Chondrocyte (in vitro differentiated cells): ENCODE results near the gene PMFBP1. TPM values are rescaled to one million over a fixed set of nuclear protein-coding genes. Genes with fewer than 3 reads are reported as not detected.

Source experiments
- DNase-seq: peaks from one replicate; pipeline ENCODE4 v3.0.0; 2021; ENCODE audit warnings: mixed read lengths, low spot score
- H3K27ac Mint-ChIP-seq: one replicate; pipeline ENCODE4 v1.8.0; 2021; ENCODE audit warnings: mild to moderate bottlenecking, moderate library complexity, mixed read lengths; ENCODE audit not compliant: unreplicated experiment
- H3K27me3 Mint-ChIP-seq: 2 replicates; pipeline ENCODE4 v1.8.0; 2021; ENCODE audit warnings: low read depth, mixed read lengths
- H3K36me3 Mint-ChIP-seq: 2 replicates; pipeline ENCODE4 v1.8.0; 2021; ENCODE audit warnings: low read depth, mixed read lengths
- H3K4me1 Mint-ChIP-seq: 2 replicates; pipeline ENCODE4 v1.8.0; 2021; ENCODE audit warnings: low read depth, mild to moderate bottlenecking, mixed read lengths
- H3K4me3 Mint-ChIP-seq: one replicate; pipeline ENCODE4 v1.8.0; 2021; ENCODE audit warnings: mild to moderate bottlenecking, moderate library complexity, mixed read lengths; ENCODE audit not compliant: unreplicated experiment
- H3K9me3 Mint-ChIP-seq: 2 replicates; pipeline ENCODE4 v1.8.0; 2021; ENCODE audit warnings: low read depth, mixed read lengths
- total RNA-seq: library from RNA; stranded (reverse); gene quantifications from 3 replicates; pipeline ENCODE4 v1.2.1, GENCODE V29; 2021
- TF ChIP-seq, protein P1 (sequence below): fragments of 200-600 bp; sonication (generic); IDR thresholded peaks from 2 replicates; pipeline ENCODE4 v1.5.0; 2021; ENCODE audit warnings: antibody characterized with exemption, mild to moderate bottlenecking, moderate library complexity

Gene PMFBP1
- total RNA-seq, 1 donor from 2014 or later = 0.30 TPM

DNA sequence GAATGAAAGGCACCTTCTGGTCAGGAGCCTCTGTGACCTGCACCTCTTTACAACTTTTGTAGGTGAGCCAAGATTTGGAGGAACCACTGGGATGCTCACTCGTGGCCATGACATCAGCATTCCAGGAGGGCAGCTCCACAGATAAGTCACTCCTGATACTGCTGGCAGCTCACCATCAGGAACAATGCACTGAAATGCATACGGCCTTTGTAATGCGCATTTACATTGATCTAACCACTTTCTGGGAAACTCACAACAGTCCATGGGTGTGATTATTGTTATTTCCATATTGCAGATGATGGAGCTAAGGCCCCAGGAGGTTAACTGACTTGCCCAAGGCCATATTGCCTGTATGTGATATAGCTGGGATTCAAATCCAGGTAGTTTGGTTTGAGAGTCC, 34.3 kb upstream of the PMFBP1 start:
- H3K27ac Mint-ChIP-seq = no peak overlapping the region
- peaks cover 11% of the 10 kb centered on the region for H3K4me1 Mint-ChIP-seq
- no peaks in the 10 kb centered on the region for H3K9me3 Mint-ChIP-seq
- no peaks in the 10 kb centered on the region for H3K36me3 Mint-ChIP-seq
- no peak overlapping the region for H3K4me3 Mint-ChIP-seq
- TF ChIP-seq, protein P1, sequence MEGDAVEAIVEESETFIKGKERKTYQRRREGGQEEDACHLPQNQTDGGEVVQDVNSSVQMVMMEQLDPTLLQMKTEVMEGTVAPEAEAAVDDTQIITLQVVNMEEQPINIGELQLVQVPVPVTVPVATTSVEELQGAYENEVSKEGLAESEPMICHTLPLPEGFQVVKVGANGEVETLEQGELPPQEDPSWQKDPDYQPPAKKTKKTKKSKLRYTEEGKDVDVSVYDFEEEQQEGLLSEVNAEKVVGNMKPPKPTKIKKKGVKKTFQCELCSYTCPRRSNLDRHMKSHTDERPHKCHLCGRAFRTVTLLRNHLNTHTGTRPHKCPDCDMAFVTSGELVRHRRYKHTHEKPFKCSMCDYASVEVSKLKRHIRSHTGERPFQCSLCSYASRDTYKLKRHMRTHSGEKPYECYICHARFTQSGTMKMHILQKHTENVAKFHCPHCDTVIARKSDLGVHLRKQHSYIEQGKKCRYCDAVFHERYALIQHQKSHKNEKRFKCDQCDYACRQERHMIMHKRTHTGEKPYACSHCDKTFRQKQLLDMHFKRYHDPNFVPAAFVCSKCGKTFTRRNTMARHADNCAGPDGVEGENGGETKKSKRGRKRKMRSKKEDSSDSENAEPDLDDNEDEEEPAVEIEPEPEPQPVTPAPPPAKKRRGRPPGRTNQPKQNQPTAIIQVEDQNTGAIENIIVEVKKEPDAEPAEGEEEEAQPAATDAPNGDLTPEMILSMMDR = no peak
- H3K27me3 Mint-ChIP-seq = no peaks in the 10 kb centered on the region
- no peak for DNase-seq

DNA sequence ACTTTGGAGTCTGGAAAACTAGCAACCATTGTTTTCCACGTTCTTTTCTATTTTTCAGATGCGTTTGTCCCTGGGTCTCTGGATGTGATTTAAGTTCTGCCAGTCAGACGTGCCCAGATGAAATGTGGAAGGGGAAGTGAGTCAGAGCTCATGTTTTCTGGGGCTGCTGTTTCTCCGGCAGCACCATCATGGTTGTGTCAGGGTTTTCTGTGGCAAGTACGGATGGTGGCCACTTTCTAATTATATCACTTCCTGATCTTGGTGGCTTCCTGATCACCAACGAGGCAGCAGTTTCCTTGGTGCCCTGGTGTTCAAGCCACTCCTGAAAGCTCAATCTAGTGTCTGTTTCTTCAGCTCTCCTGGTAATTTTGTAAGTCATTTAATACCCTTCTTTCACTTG, 31.4 kb upstream of the PMFBP1 start:
- Mint-ChIP-seq H3K4me1 (peaks cover 11% of the 10 kb centered on the region), H3K27me3 (no peaks in the 10 kb centered on the region), H3K9me3 (no peaks in the 10 kb centered on the region), H3K36me3 (no peaks in the 10 kb centered on the region), H3K4me3 (no peak overlapping the region), H3K27ac (peak overlapping the region; percentile 0)
- DNase-seq = no peak
- TF ChIP-seq, protein P1 = no peak

DNA sequence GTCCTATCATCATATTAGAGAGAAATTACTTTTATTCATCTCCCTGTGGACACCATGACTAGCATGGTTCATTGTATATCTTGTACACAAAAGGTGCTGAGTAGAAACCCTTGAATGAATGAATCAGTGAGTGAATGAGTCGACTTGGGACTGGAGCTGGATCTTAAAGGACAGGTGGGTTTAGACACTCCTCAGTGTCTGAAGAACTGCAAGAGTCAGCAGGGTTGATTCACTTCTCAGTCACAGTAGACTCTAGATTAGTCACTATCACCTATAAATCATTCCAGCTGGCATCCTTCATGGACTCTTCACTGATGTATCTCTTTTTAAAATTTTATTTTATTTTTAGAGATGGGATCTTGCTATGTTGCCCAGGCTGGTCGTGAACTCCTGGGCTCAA, 30.1 kb upstream of the PMFBP1 start:
- DNase-seq = no peak
- H3K36me3 Mint-ChIP-seq = no peaks in the 10 kb centered on the region
- TF ChIP-seq, protein P1 = no peak
- H3K4me3 Mint-ChIP-seq = no peak overlapping the region
- H3K9me3 Mint-ChIP-seq = no peaks in the 10 kb centered on the region
- H3K27me3 Mint-ChIP-seq = no peaks in the 10 kb centered on the region
- peaks cover 16% of the 10 kb centered on the region for H3K4me1 Mint-ChIP-seq
- no peak overlapping the region for H3K27ac Mint-ChIP-seq

DNA sequence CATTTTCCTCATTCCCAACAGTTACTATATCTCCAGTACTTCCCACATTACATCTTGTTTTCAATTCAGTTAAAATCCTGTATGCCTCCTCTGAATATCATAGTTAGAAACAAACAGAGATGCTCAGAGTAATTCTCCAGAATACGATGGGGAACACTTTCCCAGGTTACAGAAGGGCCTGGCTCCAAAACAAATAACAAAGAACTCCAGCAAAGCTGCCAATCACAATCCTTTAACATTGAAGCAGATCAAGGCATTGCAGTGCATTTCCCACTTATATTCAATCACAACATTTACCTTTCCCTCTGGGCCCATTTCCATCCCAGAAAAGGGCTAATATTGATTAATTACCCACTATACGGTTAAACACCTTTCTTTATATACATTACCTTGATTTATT, 29.4 kb upstream of the PMFBP1 start:
- TF ChIP-seq, protein P1 = no peak
- Mint-ChIP-seq H3K9me3 (no peaks in the 10 kb centered on the region), H3K27ac (no peak overlapping the region), H3K4me3 (no peak overlapping the region), H3K36me3 (no peaks in the 10 kb centered on the region), H3K27me3 (no peaks in the 10 kb centered on the region), H3K4me1 (peaks cover 16% of the 10 kb centered on the region)
- no peak for DNase-seq

DNA sequence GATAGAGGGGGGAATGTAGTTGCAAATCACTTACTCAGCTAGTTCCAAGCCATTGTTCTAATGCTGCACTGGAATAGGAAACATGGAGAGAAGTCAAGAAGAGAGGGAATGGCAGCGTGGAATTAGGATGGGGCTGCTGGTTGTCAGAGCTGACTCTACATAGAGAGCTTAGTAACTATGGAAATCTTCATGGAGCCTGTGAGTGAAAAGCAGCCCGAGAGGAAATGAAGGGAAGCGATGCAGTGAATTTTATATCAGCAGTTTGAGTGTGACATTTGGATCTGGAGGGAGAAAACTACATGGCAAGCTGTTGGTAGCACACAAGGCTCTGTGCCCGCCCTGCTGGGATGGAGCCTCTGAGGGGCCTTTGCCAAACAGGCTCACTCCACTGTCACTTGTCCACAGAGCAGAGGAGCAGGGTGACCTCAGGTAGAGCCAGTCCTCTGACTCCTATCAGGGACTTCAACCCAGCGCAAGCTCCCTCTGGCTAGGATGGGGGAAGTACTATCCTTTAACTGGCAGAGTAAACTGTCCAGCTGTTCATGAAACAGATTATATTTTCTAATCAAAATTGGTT, 27.9 kb upstream of the PMFBP1 start:
- TF ChIP-seq, protein P1 = no peak
- Mint-ChIP-seq H3K27me3 (no peaks in the 10 kb centered on the region), H3K9me3 (no peaks in the 10 kb centered on the region), H3K4me3 (no peak overlapping the region), H3K36me3 (no peaks in the 10 kb centered on the region), H3K27ac (no peak overlapping the region), H3K4me1 (peaks cover 16% of the 10 kb centered on the region)
- DNase-seq = no peak
